H1 (cell line): Measurements from ENCODE around the gene SLCO4A1. TPM values are rescaled to one million over a fixed set of nuclear protein-coding genes. Genes with fewer than 3 reads are reported as not detected.

ENCODE experiments used
- CTCF ChIA-PET: fragments of 300-600 bp; sonication (Branson Sonifier 250); formaldehyde crosslinking; loops from one replicate; lab custom pipeline; 2021; ENCODE audit not compliant: partially characterized antibody; lab: Charles Lee
- POLR2A ChIA-PET: fragments of 300-600 bp; sonication (Branson Sonifier 250); formaldehyde crosslinking; loops from one replicate; lab custom pipeline; 2021; ENCODE audit warnings: inconsistent platforms; ENCODE audit not compliant: partially characterized antibody; lab: Charles Lee
- DNase-seq, 2 experiments: peaks; one replicate each; pipeline versions ENCODE4 v3.0.0 to v3.0.0-alpha.2; 2010 to 2022; ENCODE audit warnings: low spot score in 2 of 2, low read depth in 1 of 2, mixed read lengths in 1 of 2
- FAIRE-seq: peaks from 2 replicates; lab custom pipeline; 2011; peaks lifted over from hg19 to GRCh38; lab: Jason Lieb, UNC
- H2AFZ ChIP-seq: 2 replicates; pipeline ENCODE4 v1.8.1; 2012; ENCODE audit warnings: low read length, inconsistent platforms
- H2AK5ac ChIP-seq: 2 replicates; pipeline ENCODE4 v1.6.1; 2013; ENCODE audit warnings: low read depth, low read length
- H2BK120ac ChIP-seq: replicated peaks from 2 replicates; pipeline ENCODE3; 2013; ENCODE audit warnings: low read depth, low read length, inconsistent platforms
- H2BK12ac ChIP-seq: 2 replicates; pipeline ENCODE4 v1.6.1; 2013; ENCODE audit warnings: low read depth, low read length
- H2BK15ac ChIP-seq: 2 replicates; pipeline ENCODE4 v1.6.1; 2013; ENCODE audit warnings: low read length
- H2BK20ac ChIP-seq: 2 replicates; pipeline ENCODE4 v1.6.1; 2013; ENCODE audit warnings: low read length
- H2BK5ac ChIP-seq: 2 replicates; pipeline ENCODE4 v1.6.1; 2013; ENCODE audit warnings: low read depth, low read length
- H3K14ac ChIP-seq: 2 replicates; pipeline ENCODE4 v1.6.1; 2013; ENCODE audit warnings: inconsistent platforms; ENCODE audit not compliant: insufficient read length
- H3K18ac ChIP-seq: 2 replicates; pipeline ENCODE4 v1.6.1; 2013; ENCODE audit warnings: low read length; ENCODE audit errors: extremely low read depth
- H3K23ac ChIP-seq: 2 replicates; pipeline ENCODE4 v1.6.1; 2013; ENCODE audit warnings: inconsistent platforms; ENCODE audit not compliant: insufficient read length
- H3K23me2 ChIP-seq: 2 replicates; pipeline ENCODE4 v1.6.1; 2013; ENCODE audit warnings: low read depth, low read length
- H3K27ac ChIP-seq: 2 replicates; pipeline ENCODE4 v1.6.1; 2011; ENCODE audit warnings: low read depth, low read length, inconsistent platforms
- H3K27me3 ChIP-seq, 4 experiments: replicated peaks in 1 of 4; 1 replicate in 1 of 4; 2 replicates in 3 of 4; pipeline versions ENCODE4 v1.6.1 to v1.8.1; 2011 to 2013; ENCODE audit warnings: low read length in 3 of 4, mild to moderate bottlenecking in 3 of 4, inconsistent platforms in 2 of 4, mixed read lengths in 2 of 4, moderate library complexity in 1 of 4; ENCODE audit not compliant: control insufficient read depth in 3 of 4, insufficient read depth in 3 of 4; ENCODE audit errors: extremely low read depth in 1 of 4
- H3K36me3 ChIP-seq, 4 experiments: 2 replicates each; pipeline versions ENCODE4 v1.6.1 to v1.8.1; 2011 to 2013; ENCODE audit warnings: mild to moderate bottlenecking in 4 of 4, low read length in 3 of 4, moderate library complexity in 2 of 4, control low read depth in 1 of 4, inconsistent platforms in 1 of 4; ENCODE audit not compliant: insufficient read depth in 4 of 4, control insufficient read depth in 2 of 4
- H3K4ac ChIP-seq: replicated peaks from 2 replicates; pipeline ENCODE3; 2013; ENCODE audit warnings: low read length, low read depth, mixed read lengths, inconsistent platforms; ENCODE audit not compliant: insufficient read length
- H3K4me1 ChIP-seq, 4 experiments: replicated peaks in 1 of 4; 1 replicate in 1 of 4; 2 replicates in 3 of 4; pipeline versions ENCODE4 v1.6.1 to v1.8.1; 2011 to 2013; ENCODE audit warnings: low read length in 3 of 4, inconsistent platforms in 2 of 4, mixed read lengths in 1 of 4; ENCODE audit not compliant: insufficient read depth in 4 of 4, control insufficient read depth in 3 of 4
- H3K4me2 ChIP-seq, 2 experiments: 2 replicates each; pipeline versions ENCODE4 v1.6.1 to v1.8.1; 2011 to 2013; ENCODE audit warnings: low read depth in 2 of 2, low read length in 2 of 2, control low read depth in 1 of 2, inconsistent platforms in 1 of 2, mild to moderate bottlenecking in 1 of 2; ENCODE audit not compliant: insufficient read depth in 1 of 2
- H3K4me3 ChIP-seq, 4 experiments: fragments of 200-600, 300-600 bp in 1 of 4; sonication (generic), shearing (Covaris generic), sonication (Bioruptor Twin) in 1 of 4; 2 replicates each; pipeline versions ENCODE4 v1.5.1 to v1.8.1; 2011 to 2016; ENCODE audit warnings: low read length in 4 of 4, low read depth in 3 of 4, control low read depth in 2 of 4, inconsistent platforms in 2 of 4, mild to moderate bottlenecking in 2 of 4, mixed read lengths in 1 of 4, moderate library complexity in 1 of 4; ENCODE audit not compliant: insufficient read depth in 2 of 4; ENCODE audit errors: extremely low read depth in 1 of 4
- H3K56ac ChIP-seq: replicated peaks from 2 replicates; pipeline ENCODE3; 2013; ENCODE audit warnings: low read depth, mild to moderate bottlenecking, mixed read lengths, low read length, inconsistent platforms; ENCODE audit not compliant: insufficient read length
- H3K79me1 ChIP-seq: 2 replicates; pipeline ENCODE4 v1.6.1; 2013; ENCODE audit warnings: low read depth, low read length, control low read depth
- H3K79me2 ChIP-seq, 2 experiments: 2 replicates each; pipeline versions ENCODE4 v1.6.1 to v1.8.1; 2012 to 2013; ENCODE audit warnings: low read length in 2 of 2, mild to moderate bottlenecking in 2 of 2, inconsistent platforms in 1 of 2; ENCODE audit not compliant: insufficient read depth in 2 of 2, control insufficient read depth in 1 of 2
- H3K9ac ChIP-seq, 4 experiments: replicated peaks in 1 of 4; 1 replicate in 1 of 4; 2 replicates in 3 of 4; pipeline versions ENCODE4 v1.6.1 to v1.8.1; 2011 to 2013; ENCODE audit warnings: low read depth in 3 of 4, low read length in 3 of 4, control low read depth in 2 of 4, mild to moderate bottlenecking in 2 of 4, moderate library complexity in 2 of 4, inconsistent platforms in 1 of 4; ENCODE audit errors: extremely low read depth in 1 of 4
- H3K9me3 ChIP-seq, 2 experiments: 2 replicates each; pipeline versions ENCODE4 v1.6.1 to v1.8.1; 2012 to 2013; ENCODE audit warnings: mild to moderate bottlenecking in 2 of 2, moderate library complexity in 2 of 2, control low read depth in 1 of 2, inconsistent platforms in 1 of 2, low read depth in 1 of 2, low read length in 1 of 2, mixed read lengths in 1 of 2; ENCODE audit not compliant: insufficient read depth in 2 of 2
- H4K20me1 ChIP-seq, 2 experiments: replicated peaks in 1 of 2; 2 replicates each; pipeline versions ENCODE3 to v1.8.1; 2011 to 2013; ENCODE audit warnings: inconsistent platforms in 2 of 2, low read length in 2 of 2, mild to moderate bottlenecking in 1 of 2; ENCODE audit not compliant: insufficient read depth in 2 of 2, control insufficient read depth in 1 of 2
- H4K5ac ChIP-seq: 2 replicates; pipeline ENCODE4 v1.6.1; 2013; ENCODE audit warnings: low read length, low read depth, mixed read lengths, inconsistent platforms; ENCODE audit not compliant: insufficient read length
- H4K8ac ChIP-seq: 2 replicates; pipeline ENCODE4 v1.8.0; 2013; ENCODE audit warnings: mild to moderate bottlenecking, moderate library complexity, low read length, inconsistent platforms; ENCODE audit not compliant: insufficient read depth; ENCODE audit errors: extremely low read depth
- H4K91ac ChIP-seq: replicated peaks from 2 replicates; pipeline ENCODE3; 2013; ENCODE audit warnings: low read length, mixed read lengths, inconsistent platforms; ENCODE audit not compliant: insufficient read length
- ATF2 ChIP-seq: IDR thresholded peaks from 2 replicates; pipeline ENCODE4 v1.6.1; 2012; ENCODE audit warnings: low read length, inconsistent platforms
- ATF3 ChIP-seq: IDR thresholded peaks from 2 replicates; pipeline ENCODE4 v1.6.1; 2011; ENCODE audit warnings: low read depth, mild to moderate bottlenecking, low read length; ENCODE audit not compliant: insufficient read depth
- FOSL1 ChIP-seq: IDR thresholded peaks from 2 replicates; pipeline ENCODE4 v1.6.1; 2011; ENCODE audit warnings: mild to moderate bottlenecking, low read depth, low read length, moderate library complexity; ENCODE audit not compliant: insufficient read depth
- GABPA ChIP-seq: IDR thresholded peaks from 2 replicates; pipeline ENCODE4 v1.6.1; 2011; ENCODE audit warnings: mild to moderate bottlenecking, low read length, moderate library complexity, borderline replicate concordance; ENCODE audit not compliant: insufficient read depth
- JUN ChIP-seq: IDR thresholded peaks from 2 replicates; pipeline ENCODE4 v1.6.1; 2011; ENCODE audit warnings: low read depth, mild to moderate bottlenecking, improper control_type of control experiment, low read length
- NRF1 ChIP-seq: IDR thresholded peaks from 2 replicates; pipeline ENCODE4 v1.6.1; 2011; ENCODE audit warnings: mild to moderate bottlenecking, low read depth, low read length, improper control_type of control experiment
- POLR2A ChIP-seq, 2 experiments: IDR thresholded peaks; 1 replicate in 1 of 2; 2 replicates in 1 of 2; pipeline ENCODE4 v1.6.1; 2011; ENCODE audit warnings: low read depth in 2 of 2, low read length in 2 of 2, mild to moderate bottlenecking in 2 of 2; ENCODE audit errors: control extremely low read depth in 1 of 2
- POLR2AphosphoS5 ChIP-seq: IDR thresholded peaks from 2 replicates; pipeline ENCODE4 v1.6.1; 2011; ENCODE audit warnings: low read depth, low read length
- RNF2 ChIP-seq: fragments of 200-900, 300-1000 bp; sonication (generic); IDR thresholded peaks from 2 replicates; pipeline ENCODE4 v1.7.1; 2016; ENCODE audit warnings: borderline replicate concordance, low read depth, mild to moderate bottlenecking, antibody characterized with exemption, low read length; ENCODE audit not compliant: poor library complexity, severe bottlenecking; ENCODE audit errors: missing control alignments
- SIN3A ChIP-seq, 2 experiments: IDR thresholded peaks in 1 of 2; conservative IDR thresholded peaks in 1 of 2; 2 replicates each; pipeline ENCODE4 v1.6.1; 2011 to 2012; ENCODE audit warnings: low read length in 2 of 2, improper control_type of control experiment in 1 of 2, low read depth in 1 of 2, mild to moderate bottlenecking in 1 of 2
- WGBS, 2 experiments: shearing (Covaris generic) in 1 of 2; methylation state at CpG; one replicate each; pipeline versions ENCODE4 v1.1.6 to v1.1.7; 2013 to 2015; ENCODE audit warnings: low lambda C conversion rate in 2 of 2, mixed read lengths in 2 of 2, inconsistent platforms in 1 of 2, low coverage in 1 of 2, missing lambda C conversion rate in 1 of 2; ENCODE audit not compliant: insufficient replicate concordance in 2 of 2, insufficient coverage in 1 of 2, insufficient read length in 1 of 2; ENCODE audit errors: extremely low coverage in 1 of 2, missing lambda C conversion rate in 1 of 2; 5-methylcytosine and 5-hydroxymethylcytosine counted together
- polyA plus RNA-seq, 7 experiments: library from polyadenylated mRNA; depleted of rRNA in 3 of 7; stranded (reverse) in 5 of 7; unstranded in 2 of 7; fragments of >200 nt in 5 of 7; fragments of 200-250 nt in 2 of 7; gene quantifications; 1 replicate in 5 of 7; 2 replicates in 1 of 7; 4 replicates in 1 of 7; pipeline versions ENCODE4 v1.2.1 to v1.2.3, GENCODE V29; 2011 to 2013; ENCODE audit warnings: missing spikeins in 2 of 7, mixed read lengths in 2 of 7
- total RNA-seq: library from RNA; stranded (reverse); fragmentation: NEBNext Ultra II Directional; extraction: Animal tissue kit (Norgen Biotek cat#: 25700); gene quantifications from 2 replicates; pipeline ENCODE4 v1.2.1, GENCODE V29; 2021

Gene SLCO4A1
- total and polyA plus RNA-seq, 2 of the 8 experiments (the other 6 are each of a cell fraction or from before 2014, with no cell fraction given), result 10.5 to 18.5 TPM

- Histone ChIP-seq H2AK5ac (no peak overlapping the region), H3K27ac (no peak overlapping the region), H3K27me3 (no peaks in the 10 kb centered on the region; a peak in 1 of 7 replicates), H2BK5ac (no peak overlapping the region), H2BK120ac (no peak overlapping the region), H4K5ac (no peak overlapping the region), H3K56ac (no peak overlapping the region), H3K14ac (no peak overlapping the region), H2BK12ac (no peak overlapping the region), H3K4ac (no peak overlapping the region), H4K91ac (peak overlapping the region; percentile 19), H2BK15ac (no peak overlapping the region), H3K36me3 (no peaks in the 10 kb centered on the region), H3K79me1 (no peaks in the 10 kb centered on the region), H3K23ac (no peak overlapping the region), H2AFZ (no peak overlapping the region), H3K18ac (no peak overlapping the region), H3K79me2 (no peaks in the 10 kb centered on the region), H3K9ac (no peak overlapping the region), H4K8ac (no peak overlapping the region), H3K4me3 (no peak overlapping the region), H2BK20ac (no peak overlapping the region), H3K23me2 (no peaks in the 10 kb centered on the region), H4K20me1 (peaks cover 0 to 1% of the 10 kb centered on the region in 2 experiments), H3K9me3 (peaks cover 1 to 3% of the 10 kb centered on the region in 2 experiments; a peak in 2 of 4 replicates), H3K4me2 (no peak overlapping the region), H3K4me1 (peaks cover 0 to 3% (median 0%) of the 10 kb centered on the region in 4 experiments; a peak in 2 of 7 replicates)
- FAIRE-seq (no peak), DNase-seq (no peak)
- ChIA-PET POLR2A (interaction anchor here (1.0 kb wide), 1 partner anchor 9 kb away, joined by 3 read pairs; no protein-coding TSS in a partner anchor), CTCF (interaction anchor here (0.7 to 5.8 kb wide), 5 partner anchors 12 to 164 kb away, joined by 3 to 47 read pairs (median 3); partner anchors contain the start of gene NTSR1)
- WGBS, 2 experiments, result 84% methylated on average over 30 of the region's 30 CpGs; no CpG with 5 or more reads in 1 of the 2 experiments
- TF ChIP-seq SIN3A (conservative IDR thresholded peaks at IDR 0.05 in 1 of 2, IDR thresholded peaks at IDR 0.05 in 1 of 2; ENCODE audit: low read depth in 1 of 2, low read length in 2 of 2) (no peak), RNF2 (no peak), JUN (no peak), ATF2 (no peak), POLR2A (IDR thresholded peaks at IDR 0.05; ENCODE audit: control extremely low read depth in 1 of 2, low read depth in 2 of 2, low read length in 2 of 2) (no peak), NRF1 (no peak), FOSL1 (no peak), ATF3 (no peak), POLR2AphosphoS5 (no peak), GABPA (no peak)
Observed at GRCh38 chr20:62682912-62683517, 40.7 kb downstream of the SLCO4A1 start.
